HL-60 (cell line): ENCODE data around the gene CTNND2.

Experiments
- GABPA ChIP-seq: IDR thresholded peaks from 2 replicates; pipeline ENCODE4 v1.6.1; 2012; ENCODE audit warnings: low read depth
- POLR2AphosphoS5 ChIP-seq: IDR thresholded peaks from 2 replicates; pipeline ENCODE4 v1.6.1; 2012; ENCODE audit warnings: low read depth
- TF ChIP-seq, protein P1 (sequence below): IDR thresholded peaks from one replicate; pipeline ENCODE4 v1.5.1; 2011; ENCODE audit warnings: low read length, control low read depth, inconsistent platforms; ENCODE audit not compliant: insufficient read depth
- TF ChIP-seq, protein P2 (sequence below): IDR thresholded peaks from 2 replicates; pipeline ENCODE4 v1.6.1; 2012; ENCODE audit warnings: low read depth; ENCODE audit not compliant: insufficient replicate concordance

DNA sequence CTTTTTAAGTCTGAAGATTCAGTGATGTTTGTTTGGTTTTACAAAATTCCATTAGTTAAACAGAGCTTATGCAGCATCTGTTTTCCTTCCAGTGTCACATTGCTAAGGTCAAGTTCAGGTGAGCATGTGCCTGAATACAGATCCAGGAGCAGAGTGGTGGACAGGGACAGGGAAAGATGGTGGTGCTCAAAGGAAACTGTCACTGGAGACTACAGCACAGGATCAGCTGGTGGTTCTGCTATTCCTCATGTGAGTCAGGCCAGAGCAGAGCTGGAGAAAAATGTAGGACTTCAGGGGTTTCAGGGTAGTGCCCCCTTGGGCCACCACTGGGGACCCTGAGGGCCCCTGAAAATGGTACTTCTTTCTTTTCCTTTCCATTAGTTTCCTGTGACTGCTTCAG is 859.7 kb downstream of the CTNND2 start:
- TF ChIP-seq, protein P1, sequence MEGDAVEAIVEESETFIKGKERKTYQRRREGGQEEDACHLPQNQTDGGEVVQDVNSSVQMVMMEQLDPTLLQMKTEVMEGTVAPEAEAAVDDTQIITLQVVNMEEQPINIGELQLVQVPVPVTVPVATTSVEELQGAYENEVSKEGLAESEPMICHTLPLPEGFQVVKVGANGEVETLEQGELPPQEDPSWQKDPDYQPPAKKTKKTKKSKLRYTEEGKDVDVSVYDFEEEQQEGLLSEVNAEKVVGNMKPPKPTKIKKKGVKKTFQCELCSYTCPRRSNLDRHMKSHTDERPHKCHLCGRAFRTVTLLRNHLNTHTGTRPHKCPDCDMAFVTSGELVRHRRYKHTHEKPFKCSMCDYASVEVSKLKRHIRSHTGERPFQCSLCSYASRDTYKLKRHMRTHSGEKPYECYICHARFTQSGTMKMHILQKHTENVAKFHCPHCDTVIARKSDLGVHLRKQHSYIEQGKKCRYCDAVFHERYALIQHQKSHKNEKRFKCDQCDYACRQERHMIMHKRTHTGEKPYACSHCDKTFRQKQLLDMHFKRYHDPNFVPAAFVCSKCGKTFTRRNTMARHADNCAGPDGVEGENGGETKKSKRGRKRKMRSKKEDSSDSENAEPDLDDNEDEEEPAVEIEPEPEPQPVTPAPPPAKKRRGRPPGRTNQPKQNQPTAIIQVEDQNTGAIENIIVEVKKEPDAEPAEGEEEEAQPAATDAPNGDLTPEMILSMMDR: no peak
- no peak for TF ChIP-seq GABPA
- TF ChIP-seq, protein P2, sequence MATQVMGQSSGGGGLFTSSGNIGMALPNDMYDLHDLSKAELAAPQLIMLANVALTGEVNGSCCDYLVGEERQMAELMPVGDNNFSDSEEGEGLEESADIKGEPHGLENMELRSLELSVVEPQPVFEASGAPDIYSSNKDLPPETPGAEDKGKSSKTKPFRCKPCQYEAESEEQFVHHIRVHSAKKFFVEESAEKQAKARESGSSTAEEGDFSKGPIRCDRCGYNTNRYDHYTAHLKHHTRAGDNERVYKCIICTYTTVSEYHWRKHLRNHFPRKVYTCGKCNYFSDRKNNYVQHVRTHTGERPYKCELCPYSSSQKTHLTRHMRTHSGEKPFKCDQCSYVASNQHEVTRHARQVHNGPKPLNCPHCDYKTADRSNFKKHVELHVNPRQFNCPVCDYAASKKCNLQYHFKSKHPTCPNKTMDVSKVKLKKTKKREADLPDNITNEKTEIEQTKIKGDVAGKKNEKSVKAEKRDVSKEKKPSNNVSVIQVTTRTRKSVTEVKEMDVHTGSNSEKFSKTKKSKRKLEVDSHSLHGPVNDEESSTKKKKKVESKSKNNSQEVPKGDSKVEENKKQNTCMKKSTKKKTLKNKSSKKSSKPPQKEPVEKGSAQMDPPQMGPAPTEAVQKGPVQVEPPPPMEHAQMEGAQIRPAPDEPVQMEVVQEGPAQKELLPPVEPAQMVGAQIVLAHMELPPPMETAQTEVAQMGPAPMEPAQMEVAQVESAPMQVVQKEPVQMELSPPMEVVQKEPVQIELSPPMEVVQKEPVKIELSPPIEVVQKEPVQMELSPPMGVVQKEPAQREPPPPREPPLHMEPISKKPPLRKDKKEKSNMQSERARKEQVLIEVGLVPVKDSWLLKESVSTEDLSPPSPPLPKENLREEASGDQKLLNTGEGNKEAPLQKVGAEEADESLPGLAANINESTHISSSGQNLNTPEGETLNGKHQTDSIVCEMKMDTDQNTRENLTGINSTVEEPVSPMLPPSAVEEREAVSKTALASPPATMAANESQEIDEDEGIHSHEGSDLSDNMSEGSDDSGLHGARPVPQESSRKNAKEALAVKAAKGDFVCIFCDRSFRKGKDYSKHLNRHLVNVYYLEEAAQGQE: no peak
- TF ChIP-seq POLR2AphosphoS5: no peak
